HG03432 (cell line): Measurements from ENCODE around the gene FOXN3.
"Not testable (repeated sequence)": the region's sequence is repeated elsewhere in the genome, so short reads cannot be mapped to it uniquely, and the experiment has no call there.

ENCODE experiments used
- ATAC-seq: cut with Tn5 transposase; IDR thresholded peaks from one replicate; pipeline ENCODE4 v1.9.1; 2021; ENCODE audit warnings: mild to moderate bottlenecking, moderate library complexity; ENCODE audit not compliant: unreplicated experiment

The FOXN3 gene

GRCh38 chr14:89255852-89256251, 161.2 kb downstream of the FOXN3 start:
- no peak for ATAC-seq

- no peak for ATAC-seq
These were observed 162.0 kb downstream of the FOXN3 start for GRCh38 chr14:89255012-89255411.

- ATAC-seq: no peak
These were observed 162.7 kb downstream of the FOXN3 start for GRCh38 chr14:89254166-89254909.

GRCh38 chr14:89252887-89253532, 164.0 kb downstream of the FOXN3 start:
- no peak for ATAC-seq

- no peak for ATAC-seq
These were observed 166.0 kb downstream of the FOXN3 start for GRCh38 chr14:89251061-89251460.

GRCh38 chr14:89250655-89250975, 166.4 kb downstream of the FOXN3 start:
- not testable (repeated sequence) for ATAC-seq

GRCh38 chr14:89249972-89250654, 166.9 kb downstream of the FOXN3 start:
- ATAC-seq: no peak

- no peak for ATAC-seq
These were observed 167.9 kb downstream of the FOXN3 start for GRCh38 chr14:89249065-89249695.

GRCh38 chr14:89248411-89249064, 168.5 kb downstream of the FOXN3 start:
- no peak for ATAC-seq

- no peak for ATAC-seq
These were observed 169.4 kb downstream of the FOXN3 start for GRCh38 chr14:89247457-89248122.

GRCh38 chr14:89246290-89246689, 170.7 kb downstream of the FOXN3 start:
- no peak for ATAC-seq

- ATAC-seq: no peak
These were observed 171.2 kb downstream of the FOXN3 start for GRCh38 chr14:89245802-89246201.

- ATAC-seq: no peak
These were observed 172.3 kb downstream of the FOXN3 start for GRCh38 chr14:89244720-89245119.

- no peak for ATAC-seq
These were observed 173.3 kb downstream of the FOXN3 start for GRCh38 chr14:89243741-89244140.

- ATAC-seq: no peak
These were observed 173.7 kb downstream of the FOXN3 start for GRCh38 chr14:89243286-89243685.

GRCh38 chr14:89242652-89243279, 174.3 kb downstream of the FOXN3 start:
- ATAC-seq: no peak

GRCh38 chr14:89241934-89242651, 174.9 kb downstream of the FOXN3 start:
- no peak for ATAC-seq

- ATAC-seq: no peak
These were observed 175.8 kb downstream of the FOXN3 start for GRCh38 chr14:89241257-89241656.

GRCh38 chr14:89240414-89240813, 176.6 kb downstream of the FOXN3 start:
- ATAC-seq: no peak
